Activated gamma-delta T cell (primary cell): ENCODE measurements around the gene ADAP1.
"Not testable (repeated sequence)": the region's sequence is repeated elsewhere in the genome, so short reads cannot be mapped to it uniquely, and the experiment has no call there.

ENCODE experiments used
- DNase-seq: peaks from one replicate; lab custom pipeline; 2025; lab: John Stamatoyannopoulos, UW

ADAP1 gene

GRCh38 chr7:881441-882234, 72.8 kb downstream of the ADAP1 start:
- no peak for DNase-seq

DNA sequence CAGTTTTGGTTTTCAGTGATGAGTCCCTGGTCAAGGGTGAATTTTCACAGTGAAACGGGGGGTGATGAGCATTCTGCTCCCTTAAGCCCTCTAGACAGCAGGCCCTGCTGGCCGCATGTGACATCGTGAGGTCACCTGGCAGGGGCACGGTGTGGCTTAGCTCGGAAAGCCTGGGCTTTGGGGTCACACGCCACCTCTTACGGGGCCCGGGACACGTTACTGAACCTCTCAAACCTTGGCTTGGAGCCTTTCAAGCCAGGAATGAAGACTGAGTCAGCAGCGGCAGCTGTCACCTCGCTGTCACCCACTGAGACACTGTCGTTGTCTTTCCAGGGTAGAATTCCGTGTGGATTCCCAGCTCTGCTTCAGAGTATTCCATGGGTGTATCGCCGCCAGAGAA, 74.0 kb downstream of the ADAP1 start:
- DNase-seq: no peak

- no peak for DNase-seq
Measured at GRCh38 chr7:879706-880105, 74.8 kb downstream of the ADAP1 start.

DNA sequence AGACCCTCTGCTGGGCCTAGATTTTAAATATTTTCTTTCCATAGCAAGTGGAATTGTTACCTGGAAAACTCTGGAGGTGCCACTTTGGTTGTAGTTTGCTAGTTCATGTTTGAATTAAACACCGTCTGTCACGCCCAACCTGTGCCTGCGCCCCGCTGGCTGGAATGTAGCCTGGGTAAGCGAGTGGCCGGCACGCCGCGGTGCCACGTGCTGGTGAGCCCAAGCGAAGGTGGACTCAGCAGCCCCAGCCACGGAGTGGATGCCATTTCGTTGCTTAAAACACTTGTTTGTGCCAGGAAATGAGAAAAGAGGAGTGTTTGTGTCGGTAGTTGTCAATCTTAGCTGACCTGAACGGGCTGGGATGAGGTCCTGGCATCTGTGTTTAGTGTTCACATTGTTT, 75.4 kb downstream of the ADAP1 start:
- DNase-seq: no peak

GRCh38 chr7:877312-878232, 76.9 kb downstream of the ADAP1 start:
- DNase-seq: no peak

GRCh38 chr7:876972-877311, 77.5 kb downstream of the ADAP1 start:
- DNase-seq: no peak

DNA sequence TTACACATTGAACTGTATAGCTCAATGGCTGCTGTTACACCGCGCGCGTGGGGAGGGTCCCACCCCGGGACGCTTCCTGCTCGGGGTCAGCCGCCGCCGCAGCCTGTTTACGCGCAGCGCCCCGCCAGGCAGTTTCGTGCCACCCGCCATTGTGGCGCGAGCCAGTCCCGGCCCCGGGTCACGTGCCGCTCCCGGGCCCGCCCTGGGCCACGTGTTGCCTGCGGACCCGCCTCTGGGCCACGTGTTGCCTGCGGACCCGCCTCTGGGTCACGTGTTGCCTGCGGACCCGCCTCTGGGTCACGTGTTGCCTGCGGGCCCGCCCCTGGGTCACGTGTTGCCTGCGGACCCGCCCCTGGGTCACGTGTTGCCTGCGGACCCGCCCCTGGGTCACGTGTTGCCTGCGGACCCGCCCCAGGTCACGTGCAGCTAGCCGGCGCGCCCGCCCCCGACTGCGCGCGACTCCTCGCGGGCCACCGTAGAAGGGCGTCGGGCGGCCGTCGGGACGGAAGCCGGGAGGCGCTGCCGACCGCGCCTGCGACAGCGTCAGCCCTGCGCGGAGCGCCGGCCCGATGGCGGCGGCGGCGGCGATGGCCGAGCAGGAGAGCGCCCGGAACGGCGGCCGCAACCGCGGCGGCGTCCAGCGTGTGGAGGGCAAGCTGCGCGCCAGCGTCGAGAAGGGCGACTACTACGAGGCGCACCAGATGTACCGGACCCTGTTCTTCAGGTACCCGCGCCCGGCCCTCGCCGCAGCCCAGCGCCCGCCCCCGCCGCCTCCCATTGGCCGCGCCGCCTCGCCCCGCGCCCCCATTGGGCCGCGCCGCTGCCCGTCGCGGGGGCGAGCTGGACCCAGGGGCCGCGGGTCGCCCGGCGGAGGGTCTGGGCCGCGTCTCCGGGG, 78.2 kb downstream of the ADAP1 start, which contains the start of gene GET4:
GET4 (plus strand) TSS at position 478 of the 895 bp plus-strand sequence; CDS start at position 570, 92 bp downstream.
- DNase-seq: peak; percentile 98

GRCh38 chr7:875476-876076, 78.9 kb downstream of the ADAP1 start:
- no peak for DNase-seq

DNA sequence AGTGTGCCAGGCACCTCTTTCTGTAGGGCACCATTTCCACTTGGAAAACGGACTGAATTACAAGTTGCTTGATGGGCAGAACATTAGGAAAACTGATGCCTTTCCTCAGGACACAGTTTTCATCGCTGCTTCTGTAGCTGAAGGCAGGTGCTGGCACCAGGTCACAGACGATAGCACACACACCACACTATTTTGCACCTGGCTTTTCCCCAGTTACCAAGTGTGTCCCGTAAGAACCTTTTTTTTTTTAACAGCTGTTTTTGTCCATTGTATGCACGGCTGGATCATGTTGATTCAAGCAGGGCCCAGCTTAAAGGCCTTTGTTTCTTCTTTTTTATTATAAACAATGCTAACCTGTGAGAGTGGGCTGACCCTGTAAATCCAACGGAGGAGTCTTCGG, 79.4 kb downstream of the ADAP1 start:
- DNase-seq: no peak

- DNase-seq: no peak
Measured at GRCh38 chr7:874031-874749, 80.3 kb downstream of the ADAP1 start.

DNA sequence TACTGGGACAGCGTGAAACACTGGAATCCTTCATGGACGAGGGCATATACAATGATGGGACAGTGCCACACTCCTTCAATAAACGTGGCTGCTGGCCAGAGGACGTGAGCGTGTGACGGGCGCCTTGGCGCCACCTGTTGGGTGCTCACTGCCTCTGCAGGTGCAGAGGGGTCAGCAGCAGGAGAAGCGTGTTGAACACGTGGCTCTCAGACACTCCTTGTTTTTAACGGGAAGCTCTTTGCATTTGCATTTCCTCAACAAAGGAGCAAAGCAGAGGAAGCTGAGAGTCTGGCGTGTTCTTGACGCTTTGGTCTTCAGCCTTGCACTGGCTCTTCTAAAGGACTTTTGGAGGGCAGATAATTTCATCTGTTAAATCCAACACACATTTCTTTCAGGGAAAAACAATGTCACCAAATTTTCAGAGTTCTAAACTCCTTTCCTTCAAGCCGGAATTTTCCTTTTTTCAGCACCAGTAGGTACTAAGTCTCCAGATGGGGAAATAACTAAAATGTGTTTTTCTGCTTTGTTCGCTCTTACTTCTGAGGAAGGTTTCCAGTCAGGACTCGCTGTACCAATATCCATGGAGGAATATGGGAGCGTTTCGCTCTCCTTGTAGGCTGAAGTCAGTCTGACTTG, 81.0 kb downstream of the ADAP1 start:
- DNase-seq: peak; percentile 31

- not testable (repeated sequence) for DNase-seq
Measured at GRCh38 chr7:872685-873084, 81.8 kb downstream of the ADAP1 start.

GRCh38 chr7:871900-872537, 82.5 kb downstream of the ADAP1 start:
- DNase-seq: no peak

DNA sequence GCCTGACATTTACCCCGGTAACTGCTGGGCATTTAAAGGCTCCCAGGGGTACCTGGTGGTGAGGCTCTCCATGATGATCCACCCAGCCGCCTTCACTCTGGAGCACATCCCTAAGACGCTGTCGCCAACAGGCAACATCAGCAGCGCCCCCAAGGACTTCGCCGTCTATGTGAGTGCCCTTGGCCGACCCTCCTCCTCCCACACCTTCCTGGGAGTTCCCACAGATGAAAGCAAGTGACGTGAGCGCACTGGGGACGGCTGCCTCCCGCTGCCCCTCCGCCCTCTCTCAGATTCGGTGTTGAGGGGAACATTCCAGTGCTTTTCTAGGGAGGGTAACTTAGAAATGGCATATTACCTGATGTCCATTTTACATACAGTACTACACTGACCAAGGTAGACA, 85.1 kb downstream of the ADAP1 start:
- DNase-seq: no peak

DNA sequence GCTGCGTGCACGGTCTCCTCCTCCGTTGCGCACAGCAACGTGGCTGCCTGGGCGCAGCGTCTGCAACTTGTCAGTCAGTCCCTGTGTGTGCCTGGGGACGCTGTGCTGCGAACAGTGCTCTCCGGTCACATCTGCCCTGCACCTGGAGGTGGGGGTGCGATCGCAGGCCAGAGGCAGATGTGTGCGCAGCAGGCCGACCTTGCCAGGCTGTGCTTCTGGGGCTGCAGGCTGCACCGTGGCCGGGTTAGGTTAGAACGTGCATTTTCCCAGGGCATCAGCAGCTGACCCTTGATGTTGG, 86.3 kb downstream of the ADAP1 start:
- DNase-seq: no peak

- DNase-seq: no peak
Measured at GRCh38 chr7:867406-868188, 86.9 kb downstream of the ADAP1 start.

DNA sequence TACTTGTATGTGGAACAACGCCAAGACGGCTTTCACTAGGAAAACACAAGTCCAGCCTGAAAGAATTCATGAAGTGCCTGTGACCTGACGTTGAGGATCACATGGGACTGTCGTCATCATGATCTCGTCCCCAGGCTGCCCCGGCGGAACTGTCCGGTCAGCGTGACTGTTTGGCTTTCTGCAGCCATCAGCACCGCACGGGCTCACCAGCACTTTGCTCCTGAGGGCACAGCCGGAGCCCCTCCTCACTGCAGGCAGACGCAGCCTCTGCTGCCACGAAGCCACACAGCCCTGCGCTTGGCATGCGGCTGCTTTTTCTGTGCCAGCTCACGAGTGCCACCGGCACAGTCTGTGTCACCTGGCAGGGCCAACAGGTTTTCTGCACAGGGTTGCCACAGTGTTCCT, 87.5 kb downstream of the ADAP1 start:
- no peak for DNase-seq

GRCh38 chr7:865921-866320, 88.6 kb downstream of the ADAP1 start:
- no peak for DNase-seq

GRCh38 chr7:863106-863505, 91.4 kb downstream of the ADAP1 start:
- no peak for DNase-seq
